ENCODE measurements around the gene ITPR2.

The ITPR2 gene

DNA sequence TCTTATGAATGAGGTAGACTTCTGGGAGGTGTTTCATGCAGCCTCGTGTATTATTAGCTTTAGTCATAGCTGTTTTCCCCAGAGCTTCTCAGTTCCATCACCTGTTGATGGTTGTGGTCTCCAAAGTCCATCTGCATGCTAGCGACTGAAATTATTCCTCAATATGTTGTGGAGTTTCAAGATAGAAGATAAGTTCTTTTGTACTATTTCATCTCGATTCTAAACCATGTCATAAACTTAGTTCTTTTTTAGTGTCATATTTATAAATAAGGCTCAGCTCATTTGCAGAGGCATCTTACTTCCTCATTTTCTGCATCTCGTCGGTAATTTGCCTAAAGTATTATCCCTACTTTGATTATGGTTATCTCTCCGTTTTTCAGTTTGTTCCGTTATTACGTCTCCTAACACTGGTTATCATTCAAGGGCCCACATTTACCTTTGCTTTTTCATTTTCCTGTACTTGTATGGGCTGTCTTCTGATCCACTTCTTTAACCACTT, 119.1 kb downstream of the ITPR2 start:
- H3K4me2 ChIP-seq (ENCODE audit: low read depth, low read length, poor library complexity, severe bottlenecking): no peak overlapping the region
- no peak overlapping the region for H3K9ac ChIP-seq (ENCODE audit: low read depth, low read length, poor library complexity, severe bottlenecking)
- H2AFZ ChIP-seq (ENCODE audit: low read length): no peak overlapping the region
- H3K9me3 ChIP-seq (ENCODE audit: insufficient read depth, low read depth, low read length): no peaks in the 10 kb centered on the region
- H3K79me2 ChIP-seq (ENCODE audit: insufficient read depth, low read length): no peaks in the 10 kb centered on the region
- H3F3A ChIP-seq (ENCODE audit: low read depth): no peaks in the 10 kb centered on the region
- H3K4me1 ChIP-seq (ENCODE audit: insufficient read depth, low read length, poor library complexity, severe bottlenecking): no peaks in the 10 kb centered on the region
- peaks cover 14% of the 10 kb centered on the region; the same call in 1 of the 2 replicates for H3K36me3 ChIP-seq (ENCODE audit: insufficient read depth, low read length)
- no peaks in the 10 kb centered on the region for H3K27me3 ChIP-seq (ENCODE audit: insufficient read depth, low read length, poor library complexity, severe bottlenecking)
- H3K9me2 ChIP-seq (replicated peaks; ENCODE audit: low read depth, low read length): no peaks in the 10 kb centered on the region
- TF ChIP-seq CTCF (conservative IDR thresholded peaks at IDR 0.05; ENCODE audit: low read length) (no peak), EZH2phosphoT487 (IDR thresholded peaks at IDR 0.05; ENCODE audit: borderline replicate concordance) (no peak)
- no peaks in the 10 kb centered on the region for H4K20me1 ChIP-seq (ENCODE audit: insufficient read depth, low read length, poor library complexity, severe bottlenecking)
- H3K4me3 ChIP-seq (ENCODE audit: low read length, poor library complexity, severe bottlenecking): no peak overlapping the region

GRCh38 chr12:26712892-26713291, 120.1 kb downstream of the ITPR2 start:
- H3K4me2 ChIP-seq (ENCODE audit: low read depth, low read length, poor library complexity, severe bottlenecking): no peak overlapping the region
- no peaks in the 10 kb centered on the region for H3F3A ChIP-seq (ENCODE audit: low read depth)
- H3K9me3 ChIP-seq (ENCODE audit: insufficient read depth, low read depth, low read length): no peaks in the 10 kb centered on the region
- no peaks in the 10 kb centered on the region for H4K20me1 ChIP-seq (ENCODE audit: insufficient read depth, low read length, poor library complexity, severe bottlenecking)
- no peak overlapping the region for H2AFZ ChIP-seq (ENCODE audit: low read length)
- TF ChIP-seq CTCF (conservative IDR thresholded peaks at IDR 0.05; ENCODE audit: low read length) (no peak), EZH2phosphoT487 (IDR thresholded peaks at IDR 0.05; ENCODE audit: borderline replicate concordance) (no peak)
- no peaks in the 10 kb centered on the region for H3K27me3 ChIP-seq (ENCODE audit: insufficient read depth, low read length, poor library complexity, severe bottlenecking)
- H3K9ac ChIP-seq (ENCODE audit: low read depth, low read length, poor library complexity, severe bottlenecking): no peak overlapping the region
- H3K36me3 ChIP-seq (ENCODE audit: insufficient read depth, low read length): peaks cover 14% of the 10 kb centered on the region; the same call in 1 of the 2 replicates
- H3K79me2 ChIP-seq (ENCODE audit: insufficient read depth, low read length): no peaks in the 10 kb centered on the region
- H3K4me3 ChIP-seq (ENCODE audit: low read length, poor library complexity, severe bottlenecking): no peak overlapping the region
- H3K9me2 ChIP-seq (replicated peaks; ENCODE audit: low read depth, low read length): no peaks in the 10 kb centered on the region
- H3K4me1 ChIP-seq (ENCODE audit: insufficient read depth, low read length, poor library complexity, severe bottlenecking): no peaks in the 10 kb centered on the region

DNA sequence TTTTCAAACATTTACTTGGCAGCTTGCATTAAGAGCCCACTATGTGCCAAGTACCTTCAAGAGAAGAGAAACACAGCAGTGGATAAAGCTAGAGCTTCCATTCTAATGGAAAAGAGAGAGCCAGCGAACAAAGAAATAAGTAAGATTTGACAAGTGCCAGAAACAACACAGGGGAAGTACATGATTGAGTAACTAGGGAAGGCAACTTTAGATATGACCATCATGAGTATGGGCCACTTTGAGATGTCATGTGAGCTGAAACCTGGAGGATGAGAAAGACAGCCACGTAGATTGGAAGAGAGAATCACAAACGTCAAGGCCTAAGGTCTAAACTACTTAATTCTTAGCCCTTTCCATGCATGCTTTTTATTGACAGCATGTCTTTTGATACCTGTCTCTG, 121.4 kb downstream of the ITPR2 start:
- Histone ChIP-seq H3K4me3 (ENCODE audit: low read length, poor library complexity, severe bottlenecking) (no peak overlapping the region), H4K20me1 (ENCODE audit: insufficient read depth, low read length, poor library complexity, severe bottlenecking) (no peaks in the 10 kb centered on the region), H3K4me1 (ENCODE audit: insufficient read depth, low read length, poor library complexity, severe bottlenecking) (no peaks in the 10 kb centered on the region), H3K9me3 (ENCODE audit: insufficient read depth, low read depth, low read length) (no peaks in the 10 kb centered on the region), H3F3A (ENCODE audit: low read depth) (no peaks in the 10 kb centered on the region), H3K36me3 (ENCODE audit: insufficient read depth, low read length) (peaks cover 14% of the 10 kb centered on the region; the same call in 1 of the 2 replicates), H3K9ac (ENCODE audit: low read depth, low read length, poor library complexity, severe bottlenecking) (no peak overlapping the region), H3K79me2 (ENCODE audit: insufficient read depth, low read length) (no peaks in the 10 kb centered on the region), H3K4me2 (ENCODE audit: low read depth, low read length, poor library complexity, severe bottlenecking) (no peak overlapping the region), H3K9me2 (replicated peaks; ENCODE audit: low read depth, low read length) (no peaks in the 10 kb centered on the region), H3K27me3 (ENCODE audit: insufficient read depth, low read length, poor library complexity, severe bottlenecking) (no peaks in the 10 kb centered on the region), H2AFZ (ENCODE audit: low read length) (no peak overlapping the region)
- no peak for TF ChIP-seq CTCF (conservative IDR thresholded peaks at IDR 0.05; ENCODE audit: low read length)
- no peak for TF ChIP-seq EZH2phosphoT487 (IDR thresholded peaks at IDR 0.05; ENCODE audit: borderline replicate concordance)

Data from Loucy (cell line).